PC-3 (cell line): ENCODE measurements around the gene HLTF. TPM values are rescaled to one million over a fixed set of nuclear protein-coding genes. Genes with fewer than 3 reads are reported as not detected.

Experiments
- ATAC-seq: fragments of 200-7000 bp; cut with Tn5 transposase; 2 replicates; pipeline ENCODE4 v1.9.1; 2020; ENCODE audit warnings: mild to moderate bottlenecking, moderate library complexity
- BruUV-seq: library from RNA; stranded (reverse); fragments of 400-500 nt; replicated peaks from 2 replicates; lab custom pipeline; 2021; lab: Mats Ljungman, UMichigan
- CTCF ChIA-PET: fragments of 300-600 bp; sonication (Branson Sonifier 250); formaldehyde crosslinking; loops from one replicate; lab custom pipeline; 2022; ENCODE audit warnings: antibody characterized with exemption; lab: Charles Lee
- POLR2A ChIA-PET: fragments of 300-600 bp; sonication (Branson Sonifier 250); formaldehyde crosslinking; loops from one replicate; lab custom pipeline; 2022; ENCODE audit warnings: antibody characterized with exemption; ENCODE audit not compliant: unreplicated experiment; lab: Charles Lee
- DNase-seq: peaks from one replicate; pipeline ENCODE4 v3.0.0-alpha.2; 2015
- H2AFZ ChIP-seq: fragments of 300-600 bp; sonication (generic); 2 replicates; pipeline ENCODE4 v1.6.0; 2016; ENCODE audit warnings: antibody characterized with exemption, low read length
- H3F3A ChIP-seq: fragments of 300-600 bp; sonication (generic); one replicate; pipeline ENCODE4 v1.6.0; 2017; ENCODE audit warnings: antibody characterized with exemption, low read length, control low read depth, mild to moderate bottlenecking; ENCODE audit not compliant: unreplicated experiment
- H3K27ac ChIP-seq: fragments of 300-600 bp; sonication (generic); 2 replicates; pipeline ENCODE4 v1.5.1; 2016; ENCODE audit warnings: mild to moderate bottlenecking, low read length
- H3K27me3 ChIP-seq: fragments of 300-600 bp; sonication (generic); 2 replicates; pipeline ENCODE4 v1.6.1; 2016; ENCODE audit warnings: low read length, mixed read lengths
- H3K36me3 ChIP-seq: fragments of 300-600 bp; sonication (generic); 2 replicates; pipeline ENCODE4 v1.6.1; 2016; ENCODE audit warnings: low read depth, mixed run types, low read length, mixed read lengths
- H3K4me1 ChIP-seq: fragments of 300-600 bp; sonication (generic); 2 replicates; pipeline ENCODE4 v1.5.1; 2016; ENCODE audit warnings: low read length; ENCODE audit not compliant: insufficient read depth
- H3K4me2 ChIP-seq: fragments of 300-600 bp; sonication (generic); 2 replicates; pipeline ENCODE4 v1.6.0; 2016; ENCODE audit warnings: low read length
- H3K4me3 ChIP-seq: fragments of 300-600 bp; sonication (generic); 2 replicates; pipeline ENCODE4 v1.5.1; 2016; ENCODE audit warnings: mild to moderate bottlenecking, low read length, mixed read lengths
- H3K79me2 ChIP-seq: fragments of 300-600 bp; sonication (generic); 2 replicates; pipeline ENCODE4 v1.6.1; 2017; ENCODE audit warnings: low read length, mixed read lengths
- H3K9ac ChIP-seq: fragments of 300-600 bp; sonication (generic); 2 replicates; pipeline ENCODE4 v1.6.0; 2016; ENCODE audit warnings: mild to moderate bottlenecking, low read length
- H3K9me2 ChIP-seq: fragments of 300-600 bp; sonication (generic); replicated peaks from 2 replicates; pipeline ENCODE4 v1.6.1; 2016; ENCODE audit warnings: mixed run types, low read length, mixed read lengths
- H3K9me3 ChIP-seq: fragments of 300-600 bp; sonication (generic); 2 replicates; pipeline ENCODE4 v1.6.1; 2016; ENCODE audit warnings: low read length, mixed read lengths
- H4K20me1 ChIP-seq: fragments of 300-600 bp; sonication (generic); 2 replicates; pipeline ENCODE4 v1.6.1; 2016; ENCODE audit warnings: low read length, mixed read lengths
- EZH2 ChIP-seq: fragments of 300-600 bp; sonication (generic); IDR thresholded peaks from one replicate; pipeline ENCODE4 v1.6.1; 2017; ENCODE audit warnings: antibody characterized with exemption, mild to moderate bottlenecking, low read length; ENCODE audit not compliant: unreplicated experiment
- EZH2phosphoT487 ChIP-seq: fragments of 300-600 bp; sonication (generic); IDR thresholded peaks from 2 replicates; pipeline ENCODE4 v1.6.1; 2018; ENCODE audit warnings: mild to moderate bottlenecking, antibody characterized with exemption, low read length, borderline replicate concordance
- intact Hi-C: fragments of 100-400 bp; cut with micrococcal nuclease; formaldehyde crosslinking; loops from 2 replicates; pipeline ENCODE4 v1.9.0; 2023
- total RNA-seq: library from RNA; depleted of rRNA; stranded (reverse); fragments of >200 nt; gene quantifications from 2 replicates; pipeline ENCODE4 v1.2.3, GENCODE V29; 2014
- TF ChIP-seq, protein P1 (sequence below): fragments of 300-600 bp; sonication (generic); conservative IDR thresholded peaks from 2 replicates; pipeline ENCODE4 v1.5.1; 2017; ENCODE audit warnings: antibody characterized with exemption, low read depth, mild to moderate bottlenecking, low read length

HLTF gene
- total RNA-seq, 1 experiment from 2014 or later = 43.3 TPM

DNA sequence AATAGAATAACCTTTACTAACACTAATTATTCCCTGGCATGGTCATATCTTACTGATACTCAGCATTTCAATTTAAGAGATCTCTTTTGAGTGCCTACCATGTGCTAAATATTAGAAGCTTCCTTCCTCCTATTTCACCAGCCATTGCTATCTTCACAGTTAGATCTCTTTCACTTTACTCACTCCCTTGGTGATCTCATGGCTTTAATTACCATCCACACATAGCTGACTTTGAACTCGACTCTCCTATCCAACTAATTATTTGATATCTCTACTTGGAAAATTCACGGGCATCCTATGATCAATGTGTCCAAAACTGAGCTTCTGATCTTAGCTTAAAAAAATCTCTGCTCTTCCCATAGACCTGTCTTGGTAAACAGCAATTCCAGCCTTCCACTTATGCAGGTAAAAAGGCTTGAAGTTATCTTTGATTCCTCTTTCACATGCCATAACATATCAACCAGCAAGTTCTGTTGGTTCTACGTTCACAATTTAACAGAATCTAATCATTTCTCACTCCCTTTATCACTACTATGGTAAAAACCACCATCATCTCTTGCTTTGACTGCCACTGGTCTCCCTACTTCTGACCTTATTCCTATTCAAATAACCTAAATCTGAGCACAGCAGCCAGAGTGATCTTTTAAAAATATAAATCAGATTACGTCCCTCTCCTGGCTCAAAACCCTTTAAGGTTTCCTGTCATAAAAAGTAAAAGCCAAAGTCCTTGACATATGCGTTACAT, 41.8 kb downstream of the HLTF start:
- BruUV-seq = no TSS peak
- no peaks in the 10 kb centered on the region for H3K9me2 ChIP-seq
- intact Hi-C loops = no loop called here
- CTCF ChIA-PET = no interaction called here
- peaks cover 3% of the 10 kb centered on the region for H3F3A ChIP-seq
- H3K9me3 ChIP-seq = no peaks in the 10 kb centered on the region
- H3K9ac ChIP-seq = no peak overlapping the region
- DNase-seq (no peak), ATAC-seq (no peak)
- H3K79me2 ChIP-seq = no peaks in the 10 kb centered on the region
- H3K36me3 ChIP-seq = peaks cover 40% of the 10 kb centered on the region; the same call in 1 of the 2 replicates
- no peaks in the 10 kb centered on the region for H4K20me1 ChIP-seq
- no peak overlapping the region for H3K27ac ChIP-seq
- TF ChIP-seq, protein P1, sequence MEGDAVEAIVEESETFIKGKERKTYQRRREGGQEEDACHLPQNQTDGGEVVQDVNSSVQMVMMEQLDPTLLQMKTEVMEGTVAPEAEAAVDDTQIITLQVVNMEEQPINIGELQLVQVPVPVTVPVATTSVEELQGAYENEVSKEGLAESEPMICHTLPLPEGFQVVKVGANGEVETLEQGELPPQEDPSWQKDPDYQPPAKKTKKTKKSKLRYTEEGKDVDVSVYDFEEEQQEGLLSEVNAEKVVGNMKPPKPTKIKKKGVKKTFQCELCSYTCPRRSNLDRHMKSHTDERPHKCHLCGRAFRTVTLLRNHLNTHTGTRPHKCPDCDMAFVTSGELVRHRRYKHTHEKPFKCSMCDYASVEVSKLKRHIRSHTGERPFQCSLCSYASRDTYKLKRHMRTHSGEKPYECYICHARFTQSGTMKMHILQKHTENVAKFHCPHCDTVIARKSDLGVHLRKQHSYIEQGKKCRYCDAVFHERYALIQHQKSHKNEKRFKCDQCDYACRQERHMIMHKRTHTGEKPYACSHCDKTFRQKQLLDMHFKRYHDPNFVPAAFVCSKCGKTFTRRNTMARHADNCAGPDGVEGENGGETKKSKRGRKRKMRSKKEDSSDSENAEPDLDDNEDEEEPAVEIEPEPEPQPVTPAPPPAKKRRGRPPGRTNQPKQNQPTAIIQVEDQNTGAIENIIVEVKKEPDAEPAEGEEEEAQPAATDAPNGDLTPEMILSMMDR = no peak
- TF ChIP-seq EZH2 = no peak
- TF ChIP-seq EZH2phosphoT487 = no peak
- no peak overlapping the region for H2AFZ ChIP-seq
- no peak overlapping the region for H3K4me3 ChIP-seq
- no peaks in the 10 kb centered on the region for H3K27me3 ChIP-seq
- peaks cover 27% of the 10 kb centered on the region for H3K4me1 ChIP-seq
- POLR2A ChIA-PET = no interaction called here
- H3K4me2 ChIP-seq = no peak overlapping the region

DNA sequence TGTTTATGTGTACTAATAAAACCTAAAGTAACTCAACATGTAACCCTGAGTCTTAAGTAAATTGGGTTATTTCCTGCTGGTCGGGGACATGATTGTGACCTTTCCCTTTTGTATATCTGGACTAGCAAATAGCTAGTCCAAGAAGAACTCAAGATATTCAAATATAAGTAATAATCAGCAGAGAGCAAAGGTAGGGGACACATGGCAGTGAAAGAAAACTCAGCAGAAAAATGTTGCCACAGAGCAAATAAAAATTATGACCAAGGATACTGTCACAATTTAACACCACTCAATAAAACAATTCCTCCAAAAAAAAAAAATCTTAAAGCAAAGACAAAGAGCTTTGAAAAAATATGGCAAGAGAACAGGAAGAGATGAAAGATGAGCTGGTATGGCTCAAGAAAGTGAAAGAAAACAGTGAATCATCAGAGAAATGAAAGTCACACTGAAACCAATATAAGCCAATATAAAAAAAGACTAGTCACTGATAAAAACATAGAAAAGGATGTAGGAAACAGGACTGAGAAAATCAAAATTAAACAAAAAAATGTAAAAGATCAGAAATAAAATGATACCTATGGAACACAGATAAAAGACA, 43.4 kb downstream of the HLTF start:
- Histone ChIP-seq H3K4me3 (0 out of 2 replicates have a peak overlapping the region, but pooled peaks have one; percentile 13), H3K4me2 (peak overlapping the region; percentile 50), H2AFZ (no peak overlapping the region), H3K27ac (peak overlapping the region; percentile 84), H3K79me2 (no peaks in the 10 kb centered on the region), H4K20me1 (no peaks in the 10 kb centered on the region), H3K9me3 (no peaks in the 10 kb centered on the region), H3K4me1 (peaks cover 27% of the 10 kb centered on the region), H3K9ac (peak overlapping the region; percentile 29), H3K9me2 (no peaks in the 10 kb centered on the region), H3K27me3 (no peaks in the 10 kb centered on the region), H3F3A (peaks cover 3% of the 10 kb centered on the region), H3K36me3 (peaks cover 42% of the 10 kb centered on the region; the same call in 1 of the 2 replicates)
- TF ChIP-seq, protein P1 = no peak
- TF ChIP-seq EZH2phosphoT487 (no peak), EZH2 (no peak)
- no TSS peak for BruUV-seq
- peak; percentile 80 for DNase-seq
- peak; percentile 90 for ATAC-seq
- ChIA-PET CTCF (interaction anchor here (0.6 to 0.8 kb wide), 2 partner anchors 52 to 80 kb away, joined by 3 read pairs; no protein-coding TSS in a partner anchor), POLR2A (interaction anchor here (0.6 to 0.7 kb wide), 4 partner anchors 34 to 1427 kb away, joined by 3 to 8 read pairs (median 6); partner anchors contain the start of gene WWTR1)
- intact Hi-C loops = loop anchor here (2.0 kb wide), 2 partner anchors 38 to 42 kb away; no protein-coding TSS in a partner anchor
